HepG2 (cell line): Measurements from ENCODE around the gene VASN. TPM values are rescaled to one million over a fixed set of nuclear protein-coding genes. Genes with fewer than 3 reads are reported as not detected.

ENCODE experiments used
- AGO1 ChIP-seq: fragments of 200-400 bp; formaldehyde crosslinking; IDR thresholded peaks from 2 replicates; pipeline ENCODE4 v1.6.1; 2017; ENCODE audit warnings: mild to moderate bottlenecking, low read depth, low read length, moderate library complexity; ENCODE audit not compliant: poor library complexity, severe bottlenecking
- BRD4 ChIP-seq: sonication (generic); formaldehyde crosslinking; IDR thresholded peaks from 2 replicates; pipeline ENCODE4 v1.4.0; 2020; ENCODE audit warnings: missing genetic modification reagents
- CENPBD1 ChIP-seq: sonication (generic); formaldehyde crosslinking; IDR thresholded peaks from 2 replicates; pipeline ENCODE4 v1.8.0; 2022; ENCODE audit warnings: missing genetic modification reagents, low read depth, mild to moderate bottlenecking, borderline replicate concordance
- FOXP1 ChIP-seq, 2 experiments: fragments of 450-650 bp in 1 of 2; IDR thresholded peaks; 2 replicates each; pipeline ENCODE4 v1.6.1; 2017 to 2018; ENCODE audit warnings: antibody characterized with exemption in 1 of 2
- IRX3 ChIP-seq: sonication (generic); formaldehyde crosslinking; IDR thresholded peaks from 2 replicates; pipeline ENCODE4 v1.8.1; 2023; ENCODE audit warnings: mild to moderate bottlenecking, low read depth, missing genetic modification reagents, borderline replicate concordance
- NFE2 ChIP-seq: sonication (generic); formaldehyde crosslinking; IDR thresholded peaks from 2 replicates; pipeline ENCODE4 v1.4.0; 2020; ENCODE audit warnings: missing genetic modification reagents
- NFKBIZ ChIP-seq: IDR thresholded peaks from 2 replicates; pipeline ENCODE4 v1.6.1; 2018; ENCODE audit warnings: missing genetic modification reagents, missing compliant biosample characterization
- PBX2 ChIP-seq: IDR thresholded peaks from 2 replicates; pipeline ENCODE4 v1.6.1; 2016; ENCODE audit warnings: control low read depth
- PHF21A ChIP-seq: sonication (generic); formaldehyde crosslinking; IDR thresholded peaks from 2 replicates; pipeline ENCODE4 v1.5.0; 2020; ENCODE audit warnings: mild to moderate bottlenecking, missing genetic modification reagents
- PITX1 ChIP-seq: sonication (generic); formaldehyde crosslinking; IDR thresholded peaks from 2 replicates; pipeline ENCODE4 v1.5.1; 2020; ENCODE audit warnings: mild to moderate bottlenecking, missing genetic modification reagents
- SIN3B ChIP-seq: fragments of 150-350 bp; IDR thresholded peaks from 2 replicates; pipeline ENCODE4 v1.6.1; 2014; ENCODE audit warnings: low read length
- SMARCC2 ChIP-seq: fragments of 450-650 bp; IDR thresholded peaks from 2 replicates; pipeline ENCODE4 v1.6.1; 2017; ENCODE audit warnings: antibody characterized with exemption, mild to moderate bottlenecking
- TOE1 ChIP-seq: sonication (generic); formaldehyde crosslinking; IDR thresholded peaks from 2 replicates; pipeline ENCODE4 v1.4.0; 2020; ENCODE audit warnings: mild to moderate bottlenecking, missing genetic modification reagents
- XBP1 ChIP-seq: sonication (generic); formaldehyde crosslinking; IDR thresholded peaks from 2 replicates; pipeline ENCODE4 v1.5.0; 2020; ENCODE audit warnings: missing genetic modification reagents
- ZMYM4 ChIP-seq: sonication (generic); formaldehyde crosslinking; IDR thresholded peaks from 2 replicates; pipeline ENCODE4 v1.8.1; 2023; ENCODE audit warnings: mild to moderate bottlenecking, missing genetic modification reagents
- ZNF343 ChIP-seq: sonication (generic); formaldehyde crosslinking; IDR thresholded peaks from 2 replicates; pipeline ENCODE4 v1.4.0; 2020; ENCODE audit warnings: mild to moderate bottlenecking, missing genetic modification reagents
- ZNF569 ChIP-seq: sonication (generic); formaldehyde crosslinking; IDR thresholded peaks from 2 replicates; pipeline ENCODE4 v1.5.0; 2020; ENCODE audit warnings: mild to moderate bottlenecking, missing genetic modification reagents, moderate library complexity, borderline replicate concordance
- ZNF781 ChIP-seq: sonication (generic); formaldehyde crosslinking; IDR thresholded peaks from 2 replicates; pipeline ENCODE4 v1.5.1; 2020; ENCODE audit warnings: borderline replicate concordance, mild to moderate bottlenecking, missing genetic modification reagents; ENCODE audit errors: not compliant biosample characterization
- polyA plus RNA-seq, 8 experiments: library from polyadenylated mRNA; depleted of rRNA in 3 of 8; stranded (reverse) in 7 of 8; unstranded in 1 of 8; fragments of >200 nt; fragmentation: Illumina TruSeq in 4 of 8; extraction: Trizol in 4 of 8; gene quantifications; 2 replicates each; pipeline versions ENCODE4 v1.2.1 to v1.2.3, GENCODE V29; 2011 to 2016; ENCODE audit warnings: low read depth in 4 of 8, missing spikeins in 1 of 8, mixed read lengths in 1 of 8; ENCODE audit not compliant: insufficient read depth in 1 of 8
- total RNA-seq, 5 experiments: library from RNA; depleted of rRNA; stranded (reverse); fragments of >200 nt; fragmentation: Illumina TruSeq; extraction: Trizol; gene quantifications; 2 replicates each; pipeline ENCODE4 v1.2.3, GENCODE V29; 2016; ENCODE audit warnings: low read depth in 1 of 5
- TF ChIP-seq, protein P1 (sequence below): sonication (generic); formaldehyde crosslinking; IDR thresholded peaks from 2 replicates; pipeline ENCODE4 v1.5.0; 2020; ENCODE audit warnings: mild to moderate bottlenecking, missing genetic modification reagents, borderline replicate concordance
- TF ChIP-seq, protein P2 (sequence below): sonication (generic); formaldehyde crosslinking; IDR thresholded peaks from 2 replicates; pipeline ENCODE4 v1.5.0; 2020; ENCODE audit warnings: mild to moderate bottlenecking, missing genetic modification reagents
- TF ChIP-seq, protein P3 (sequence below): sonication (generic); formaldehyde crosslinking; IDR thresholded peaks from 2 replicates; pipeline ENCODE4 v1.4.0; 2020; ENCODE audit warnings: missing genetic modification reagents, mild to moderate bottlenecking, borderline replicate concordance

VASN gene
- total and polyA plus RNA-seq, 2 of the 13 experiments (the other 11 are each of a cell fraction or from before 2014, with no cell fraction given), result 8.4 to 18.2 TPM

- TF ChIP-seq, protein P1, sequence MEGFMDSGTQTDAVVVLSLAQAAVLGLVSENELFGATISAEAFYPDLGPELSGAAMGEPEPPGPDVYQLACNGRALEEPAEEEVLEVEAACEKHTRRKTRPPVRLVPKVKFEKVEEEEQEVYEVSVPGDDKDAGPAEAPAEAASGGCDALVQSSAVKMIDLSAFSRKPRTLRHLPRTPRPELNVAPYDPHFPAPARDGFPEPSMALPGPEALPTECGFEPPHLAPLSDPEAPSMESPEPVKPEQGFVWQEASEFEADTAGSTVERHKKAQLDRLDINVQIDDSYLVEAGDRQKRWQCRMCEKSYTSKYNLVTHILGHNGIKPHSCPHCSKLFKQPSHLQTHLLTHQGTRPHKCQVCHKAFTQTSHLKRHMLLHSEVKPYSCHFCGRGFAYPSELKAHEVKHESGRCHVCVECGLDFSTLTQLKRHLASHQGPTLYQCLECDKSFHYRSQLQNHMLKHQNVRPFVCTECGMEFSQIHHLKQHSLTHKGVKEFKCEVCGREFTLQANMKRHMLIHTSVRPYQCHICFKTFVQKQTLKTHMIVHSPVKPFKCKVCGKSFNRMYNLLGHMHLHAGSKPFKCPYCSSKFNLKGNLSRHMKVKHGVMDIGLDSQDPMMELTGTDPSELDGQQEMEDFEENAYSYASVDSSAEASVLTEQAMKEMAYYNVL, result peak; percentile 52; the same call in 1 of the 2 replicates
- peak; percentile 47 for TF ChIP-seq AGO1
- no peak for TF ChIP-seq CENPBD1 (CRISPR knock-in tag)
- 0 out of 2 replicates have a peak, but pooled peaks have one; percentile 15 for TF ChIP-seq NFKBIZ (CRISPR knock-in tag)
- no peak for TF ChIP-seq ZNF781
- no peak for TF ChIP-seq IRX3 (CRISPR knock-in tag)
- TF ChIP-seq ZMYM4 (CRISPR knock-in tag), result 0 out of 2 replicates have a peak, but pooled peaks have one; percentile 45
- no peak for TF ChIP-seq XBP1 (CRISPR knock-in tag)
- peak; percentile 76 for TF ChIP-seq BRD4
- TF ChIP-seq, protein P2, sequence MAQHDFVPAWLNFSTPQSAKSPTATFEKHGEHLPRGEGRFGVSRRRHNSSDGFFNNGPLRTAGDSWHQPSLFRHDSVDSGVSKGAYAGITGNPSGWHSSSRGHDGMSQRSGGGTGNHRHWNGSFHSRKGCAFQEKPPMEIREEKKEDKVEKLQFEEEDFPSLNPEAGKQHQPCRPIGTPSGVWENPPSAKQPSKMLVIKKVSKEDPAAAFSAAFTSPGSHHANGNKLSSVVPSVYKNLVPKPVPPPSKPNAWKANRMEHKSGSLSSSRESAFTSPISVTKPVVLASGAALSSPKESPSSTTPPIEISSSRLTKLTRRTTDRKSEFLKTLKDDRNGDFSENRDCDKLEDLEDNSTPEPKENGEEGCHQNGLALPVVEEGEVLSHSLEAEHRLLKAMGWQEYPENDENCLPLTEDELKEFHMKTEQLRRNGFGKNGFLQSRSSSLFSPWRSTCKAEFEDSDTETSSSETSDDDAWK (CRISPR knock-in tag), result no peak
- no peak for TF ChIP-seq PBX2 (CRISPR knock-in tag)
- no peak for TF ChIP-seq SIN3B
- no peak for TF ChIP-seq ZNF569 (CRISPR knock-in tag)
- no peak for TF ChIP-seq FOXP1 (IDR thresholded peaks at IDR 0.05)
- no peak for TF ChIP-seq FOXP1 (CRISPR knock-in tag; IDR thresholded peaks at IDR 0.05)
- TF ChIP-seq ZNF343, result no peak
- TF ChIP-seq SMARCC2, result no peak
- TF ChIP-seq PITX1 (CRISPR knock-in tag), result peak; percentile 91
- TF ChIP-seq, protein P3, sequence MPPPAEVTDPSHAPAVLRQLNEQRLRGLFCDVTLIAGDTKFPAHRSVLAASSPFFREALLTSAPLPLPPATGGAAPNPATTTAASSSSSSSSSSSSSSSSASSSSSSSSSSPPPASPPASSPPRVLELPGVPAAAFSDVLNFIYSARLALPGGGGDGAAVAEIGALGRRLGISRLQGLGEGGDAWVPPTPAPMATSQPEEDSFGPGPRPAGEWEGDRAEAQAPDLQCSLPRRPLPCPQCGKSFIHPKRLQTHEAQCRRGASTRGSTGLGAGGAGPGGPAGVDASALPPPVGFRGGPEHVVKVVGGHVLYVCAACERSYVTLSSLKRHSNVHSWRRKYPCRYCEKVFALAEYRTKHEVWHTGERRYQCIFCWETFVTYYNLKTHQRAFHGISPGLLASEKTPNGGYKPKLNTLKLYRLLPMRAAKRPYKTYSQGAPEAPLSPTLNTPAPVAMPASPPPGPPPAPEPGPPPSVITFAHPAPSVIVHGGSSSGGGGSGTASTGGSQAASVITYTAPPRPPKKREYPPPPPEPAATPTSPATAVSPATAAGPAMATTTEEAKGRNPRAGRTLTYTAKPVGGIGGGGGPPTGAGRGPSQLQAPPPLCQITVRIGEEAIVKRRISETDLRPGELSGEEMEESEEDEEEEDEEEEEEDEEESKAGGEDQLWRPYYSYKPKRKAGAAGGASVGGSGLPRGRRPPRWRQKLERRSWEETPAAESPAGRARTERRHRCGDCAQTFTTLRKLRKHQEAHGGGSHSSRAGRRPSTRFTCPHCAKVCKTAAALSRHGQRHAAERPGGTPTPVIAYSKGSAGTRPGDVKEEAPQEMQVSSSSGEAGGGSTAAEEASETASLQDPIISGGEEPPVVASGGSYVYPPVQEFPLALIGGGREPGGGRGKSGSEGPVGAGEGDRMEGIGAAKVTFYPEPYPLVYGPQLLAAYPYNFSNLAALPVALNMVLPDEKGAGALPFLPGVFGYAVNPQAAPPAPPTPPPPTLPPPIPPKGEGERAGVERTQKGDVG, result peak; percentile 79; the same call in 1 of the 2 replicates
- TF ChIP-seq TOE1 (CRISPR knock-in tag), result no peak
- peak; percentile 59; the same call in 1 of the 2 replicates for TF ChIP-seq PHF21A (CRISPR knock-in tag)
- TF ChIP-seq NFE2 (CRISPR knock-in tag), result no peak
These were observed 43.4 kb upstream of the VASN start (continued) for GRCh38 chr16:4328046-4328781.
